GM21447 (cell line): ENCODE measurements around the gene MYDGF.

Experiments used
- ATAC-seq: cut with Tn5 transposase; IDR thresholded peaks from one replicate; pipeline ENCODE4 v1.9.1; 2021; ENCODE audit not compliant: unreplicated experiment

MYDGF gene

DNA sequence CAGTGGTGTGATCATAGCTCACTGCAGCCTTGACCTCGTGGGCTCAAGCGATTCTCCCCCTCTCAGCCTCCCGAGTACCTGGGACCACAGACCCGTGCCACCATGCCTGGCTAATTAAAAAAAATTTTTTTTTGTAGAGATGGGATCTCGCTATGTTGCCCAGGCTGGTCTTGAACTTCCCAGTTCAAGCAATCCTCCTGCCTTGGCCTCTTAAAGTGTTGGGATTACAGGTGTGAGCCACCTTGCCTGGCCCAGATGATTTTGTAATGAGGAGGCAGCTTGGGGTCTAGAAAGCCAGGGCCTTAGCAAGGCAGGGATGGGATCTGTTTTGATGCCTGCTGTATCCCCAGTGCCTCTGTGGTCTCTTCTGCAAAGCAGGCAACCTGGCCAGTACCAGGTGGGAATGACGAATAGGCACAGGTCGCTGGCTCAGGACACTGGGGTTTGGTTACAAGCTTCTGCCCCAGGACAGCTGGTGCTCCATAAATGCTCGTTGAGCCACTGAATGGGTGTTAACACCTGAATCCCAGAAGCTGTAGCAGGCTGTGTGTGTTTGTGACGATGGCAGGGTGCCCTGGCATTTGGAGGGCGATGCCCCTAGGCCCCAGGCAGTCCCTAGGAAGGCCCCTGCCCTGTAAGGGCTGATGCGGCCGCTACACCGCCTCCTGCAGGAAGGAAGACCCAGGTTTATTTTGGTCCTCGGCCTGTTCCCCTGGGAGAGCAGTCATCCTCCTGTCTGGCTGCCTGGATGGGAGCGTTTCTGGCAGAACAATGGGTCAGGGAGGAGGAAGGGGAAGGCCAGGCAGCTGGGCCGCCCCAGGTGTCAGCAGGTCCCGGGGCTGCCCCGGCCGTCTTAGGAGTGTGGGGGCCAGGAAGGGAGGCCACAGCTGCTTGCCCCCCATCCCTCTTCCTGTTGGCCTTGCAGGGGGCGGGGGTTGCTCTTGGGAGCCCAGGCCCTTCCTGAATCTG lies 22.2 kb downstream of the MYDGF start:
- ATAC-seq: no peak

DNA sequence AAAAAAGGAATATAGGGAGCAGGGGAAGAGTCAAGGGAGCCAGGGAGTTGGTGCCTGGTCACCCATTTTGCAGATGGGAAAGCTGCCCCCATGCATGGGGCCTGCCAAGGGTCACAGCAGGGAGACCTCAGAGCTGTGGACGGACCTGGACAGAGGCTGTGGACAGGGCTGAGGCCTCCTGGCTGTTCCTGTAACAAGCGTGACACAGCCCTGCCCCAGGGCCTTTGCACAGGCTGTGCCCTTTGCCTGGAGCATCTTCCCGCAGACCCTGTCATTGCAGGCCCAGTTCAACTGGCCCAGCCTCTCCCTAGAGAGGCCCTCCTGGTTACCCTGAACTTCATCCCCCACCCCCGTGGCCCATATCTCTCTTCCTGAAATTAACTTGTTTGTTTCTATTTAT lies 24.4 kb downstream of the MYDGF start:
- no peak for ATAC-seq

DNA sequence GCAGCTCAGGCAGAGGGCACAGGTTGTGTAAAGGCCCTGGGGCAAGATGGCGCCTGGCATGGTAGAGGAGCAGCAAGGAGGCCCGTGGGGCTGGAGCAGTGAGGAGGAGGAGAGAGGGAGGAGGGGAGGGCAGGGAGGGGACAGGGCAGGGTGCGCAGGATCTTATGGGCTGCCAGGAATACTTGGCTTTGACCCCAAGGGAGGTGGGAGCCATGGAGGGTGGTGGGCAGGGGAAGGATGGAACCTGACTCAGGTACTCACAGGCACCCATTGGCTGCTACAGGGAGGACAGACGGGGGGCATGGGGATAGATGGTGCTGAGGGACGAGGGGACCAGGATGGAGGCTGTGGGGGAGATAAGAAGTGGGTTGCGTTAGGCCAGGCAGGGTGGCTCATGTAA lies 27.5 kb downstream of the MYDGF start:
- no peak for ATAC-seq

DNA sequence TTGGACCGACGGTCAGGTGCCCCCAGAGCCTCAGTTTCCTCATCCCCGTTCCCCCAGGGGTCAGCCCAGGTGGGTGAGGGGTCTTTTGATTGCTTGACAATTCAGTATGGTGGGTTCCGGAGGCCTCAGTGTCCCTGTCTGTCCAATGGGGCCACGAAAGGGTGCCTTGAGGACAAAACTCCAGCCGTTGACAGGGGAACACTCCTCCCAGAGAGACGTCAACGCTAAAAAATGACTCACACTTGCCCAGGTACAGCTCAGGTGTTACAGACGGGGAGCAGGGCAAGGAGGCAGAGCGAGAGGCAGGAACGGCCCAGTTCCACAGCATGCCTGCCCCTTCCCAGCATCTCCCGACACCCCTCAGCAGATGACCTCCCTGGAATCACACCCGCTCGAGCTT lies 29.0 kb downstream of the MYDGF start:
- no peak for ATAC-seq

DNA sequence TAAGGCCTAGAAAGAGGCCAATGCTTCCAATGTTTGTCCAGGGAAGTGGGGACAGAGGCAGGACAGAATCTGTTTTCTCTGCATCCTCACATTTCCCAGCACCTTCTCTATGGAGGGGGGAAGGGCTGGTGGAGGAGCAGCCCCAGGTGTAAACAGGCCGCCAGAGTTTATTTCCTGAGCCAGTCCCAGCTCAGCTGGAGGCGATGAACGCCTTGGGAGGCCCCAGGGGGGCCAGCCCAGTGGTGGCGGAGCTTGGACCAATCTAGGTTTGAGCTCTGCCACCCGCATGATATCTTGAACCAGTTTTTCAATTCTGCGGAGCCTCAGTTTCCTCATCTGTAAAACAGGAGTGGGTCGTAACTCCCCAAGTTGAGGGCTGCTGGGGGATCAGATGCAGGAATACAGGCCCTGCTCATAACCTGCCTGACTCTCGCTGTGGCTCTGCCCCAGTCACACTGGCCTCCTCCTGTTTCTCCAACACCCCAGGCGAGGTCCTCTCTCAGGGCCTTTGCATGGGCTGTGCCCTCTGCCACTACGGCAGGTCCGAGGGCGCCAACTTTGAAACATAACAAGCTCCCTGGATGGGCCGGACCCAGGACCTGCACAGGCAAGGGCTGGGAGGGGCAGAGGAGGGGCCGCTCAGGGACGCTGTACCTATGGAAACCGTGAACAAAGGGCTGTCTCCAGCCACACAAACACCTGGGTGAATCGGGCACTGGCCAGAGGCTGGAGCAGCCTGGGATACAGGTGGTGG lies 29.7 kb downstream of the MYDGF start:
- ATAC-seq: no peak

DNA sequence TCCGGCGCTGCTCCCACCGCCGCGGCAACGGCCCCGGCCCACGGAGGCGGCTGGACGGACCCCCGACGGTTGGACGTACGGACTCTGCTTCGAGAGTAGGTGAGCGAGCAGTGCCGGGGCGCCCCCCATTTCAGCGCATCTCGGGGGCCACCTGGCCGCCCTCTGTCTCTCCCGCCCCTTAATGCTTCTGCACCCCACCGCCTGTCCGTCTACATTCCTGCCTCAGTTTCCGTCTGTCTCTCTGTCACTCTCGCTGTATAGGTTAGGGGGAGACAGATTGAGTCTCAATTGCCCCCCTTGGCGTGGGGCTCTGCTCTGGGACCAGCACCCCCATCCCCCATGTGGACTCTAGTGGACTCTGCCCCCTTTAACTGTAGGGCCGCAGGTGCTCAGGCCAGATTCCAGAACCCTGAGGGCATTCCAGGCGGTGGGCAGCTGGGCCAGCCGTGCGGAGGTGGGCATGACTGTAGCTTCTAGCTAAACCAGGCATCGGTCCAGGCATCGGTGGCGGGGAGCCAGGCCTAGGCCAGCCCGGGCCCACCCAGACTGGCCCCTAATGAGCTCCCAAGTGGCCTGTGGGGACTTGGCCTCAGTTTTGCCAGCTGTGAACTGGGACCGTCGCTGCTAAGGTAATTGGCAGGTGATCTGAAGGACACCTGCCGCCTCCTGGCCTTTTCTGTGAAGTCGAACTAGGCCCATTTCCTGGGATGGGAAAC lies 30.5 kb downstream of the MYDGF start:
- peak; percentile 12 for ATAC-seq

DNA sequence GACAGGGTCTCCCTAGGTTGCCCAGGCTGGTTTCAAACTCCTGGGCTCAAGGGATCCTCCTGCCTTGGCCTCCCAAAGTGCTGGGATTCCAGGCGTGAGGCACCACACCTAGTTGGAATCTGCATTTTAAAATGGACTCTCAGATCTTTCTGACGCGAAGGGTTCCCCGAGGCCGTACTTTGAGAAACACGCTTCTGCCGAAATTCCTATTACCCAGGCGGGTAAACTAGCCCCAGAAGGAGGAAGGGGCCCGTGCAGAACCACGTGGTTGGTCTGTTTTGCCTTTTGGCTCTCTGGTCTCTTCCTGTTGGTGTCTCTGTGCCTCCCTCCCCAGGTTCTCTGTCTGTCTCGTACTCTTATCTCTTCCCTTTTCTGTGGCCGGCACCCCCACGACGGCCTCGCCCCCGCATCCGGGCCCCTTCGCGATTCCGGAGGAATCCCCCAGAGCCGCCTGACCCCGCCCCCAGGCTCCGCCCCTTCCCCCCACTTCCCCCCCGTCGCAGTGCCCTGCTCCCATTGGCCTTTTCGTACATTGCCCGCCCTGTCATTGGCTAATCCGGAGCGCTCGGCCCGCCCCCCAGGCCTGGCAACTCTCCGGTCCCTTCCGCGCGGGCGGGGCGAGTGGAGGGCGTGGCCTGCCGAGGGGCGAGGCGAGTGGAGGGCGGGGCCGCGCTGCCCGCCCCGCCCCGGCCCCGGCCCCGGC lies 31.2 kb downstream of the MYDGF start, which contains the start of gene TNFAIP8L1:
TNFAIP8L1 (plus strand) TSS at position 689 of the 703 bp plus-strand sequence. CDS start 12,354 bp downstream, outside the sequence.
- ATAC-seq: peak; percentile 69

DNA sequence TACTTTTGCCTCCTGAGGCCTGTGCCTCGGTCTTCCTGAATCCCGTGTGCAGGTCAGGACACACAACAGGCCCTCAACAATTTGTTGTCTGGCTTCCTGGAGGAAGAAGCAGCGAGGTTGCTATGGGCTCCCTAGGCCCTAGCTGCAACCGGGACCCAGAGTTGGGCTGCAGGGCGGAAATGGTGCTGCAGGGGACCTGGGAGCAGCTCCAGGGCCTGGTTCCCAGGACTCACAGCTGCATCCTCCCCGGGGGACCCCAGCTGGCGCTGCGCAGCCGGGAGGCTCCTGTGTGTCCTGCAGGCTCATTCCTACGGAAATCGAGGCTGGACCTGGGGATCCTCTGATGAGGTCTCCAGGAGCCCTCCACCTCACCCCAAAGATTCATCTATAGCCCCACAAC lies 31.8 kb downstream of the MYDGF start:
- no peak for ATAC-seq

DNA sequence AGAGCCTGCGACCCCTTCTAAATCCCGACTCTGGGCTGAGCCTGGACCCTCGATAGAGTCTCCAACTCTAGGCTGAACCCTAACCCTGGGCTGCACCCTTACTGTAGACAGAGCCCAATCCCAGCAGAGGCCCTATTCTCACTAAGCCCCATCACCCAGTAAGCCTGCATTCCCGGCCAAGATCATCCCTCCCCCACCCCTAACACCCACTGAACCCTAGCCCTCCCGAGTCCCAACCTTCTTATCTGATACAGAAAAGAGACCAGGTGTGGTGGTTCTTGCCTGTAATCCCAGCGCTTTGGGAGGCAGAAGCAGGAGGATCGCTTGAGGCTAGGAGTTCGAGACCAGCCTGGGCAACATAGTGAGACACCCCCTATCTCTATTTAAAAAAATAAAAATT lies 33.4 kb downstream of the MYDGF start:
- ATAC-seq: no peak

DNA sequence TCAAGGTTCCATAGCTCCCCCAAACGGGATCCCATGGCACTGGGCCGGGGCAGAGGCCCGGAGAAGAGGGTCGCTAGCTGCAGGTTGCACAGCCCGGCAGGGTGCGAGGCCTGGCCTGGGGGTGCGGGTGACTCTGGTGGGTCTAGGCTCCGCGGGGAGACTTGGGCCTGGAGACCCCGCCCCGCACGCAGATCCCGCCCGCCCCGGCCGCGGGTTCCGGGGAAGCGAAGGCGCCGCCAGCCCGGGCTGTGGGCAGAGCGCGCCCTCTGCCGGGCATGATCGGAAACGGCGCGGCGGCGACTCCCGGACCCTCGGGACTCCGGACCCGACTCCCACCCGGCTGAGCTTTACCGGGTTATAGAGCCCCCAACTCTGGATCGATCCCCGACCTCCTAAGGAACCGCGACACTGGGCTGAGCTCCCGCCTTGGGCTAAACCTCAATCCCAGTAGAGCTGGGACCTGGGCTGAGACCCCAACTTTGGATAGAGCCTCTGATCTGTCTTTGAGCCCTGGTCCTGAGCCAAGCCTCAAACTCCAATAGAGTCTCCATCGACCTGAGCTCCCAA lies 33.9 kb downstream of the MYDGF start:
- ATAC-seq: no peak

DNA sequence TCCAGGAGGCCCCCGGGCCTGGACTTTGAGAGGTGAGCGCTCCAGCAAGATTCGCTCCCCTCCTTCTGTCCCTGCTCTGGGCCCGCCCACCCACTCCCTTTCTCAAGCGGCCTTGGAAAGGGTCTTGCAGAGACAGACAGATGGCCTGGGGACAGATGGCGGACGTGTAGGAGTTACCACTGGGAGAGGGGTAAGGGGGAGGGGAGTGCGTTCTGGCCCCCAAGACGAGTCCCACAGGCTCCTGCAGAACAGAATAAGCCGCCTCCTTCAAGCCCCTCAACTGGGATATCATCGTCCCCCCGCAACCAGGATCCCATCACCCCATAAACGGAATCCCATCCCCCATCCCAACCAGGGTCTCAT lies 34.4 kb downstream of the MYDGF start:
- ATAC-seq: no peak

DNA sequence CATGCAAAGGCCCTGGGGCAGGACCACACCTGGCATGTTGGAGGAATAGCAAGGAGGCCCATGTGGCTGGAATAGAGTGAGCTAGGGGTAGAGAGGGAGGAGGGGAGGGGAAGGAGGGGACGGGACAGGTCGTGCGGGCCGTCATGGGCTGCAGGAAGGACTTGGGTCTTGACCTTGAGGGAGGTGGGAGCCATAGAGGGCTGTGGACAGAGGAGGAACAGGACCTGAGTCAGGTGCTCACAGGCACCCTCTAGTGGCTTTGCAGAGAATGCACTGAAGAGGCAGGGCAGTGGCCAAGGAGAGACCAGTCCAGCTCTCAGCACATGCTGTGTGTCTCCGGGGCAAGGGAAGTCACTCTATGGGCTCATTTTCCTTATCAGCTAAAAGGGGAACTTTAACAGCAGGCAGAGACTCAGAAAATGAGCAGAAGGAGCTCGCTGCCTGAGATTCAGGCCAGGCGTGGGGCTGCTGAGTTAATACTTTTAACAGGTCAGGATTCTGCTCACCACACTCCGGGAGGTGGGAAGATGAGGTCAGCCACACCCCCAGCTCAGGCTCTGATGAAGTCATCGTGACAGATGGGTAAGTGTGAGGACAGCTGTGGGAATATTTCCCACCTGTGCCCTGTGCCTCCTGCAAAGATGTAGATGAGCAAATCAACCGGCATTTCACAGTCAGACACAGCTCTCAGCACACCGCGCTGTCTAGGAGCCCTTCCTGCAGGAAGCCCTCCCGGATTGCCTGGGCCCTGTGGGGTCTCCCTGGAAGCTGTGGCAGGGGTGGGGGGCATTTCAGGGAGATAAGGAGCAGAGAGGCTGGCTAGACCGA lies 36.8 kb downstream of the MYDGF start:
- no peak for ATAC-seq

DNA sequence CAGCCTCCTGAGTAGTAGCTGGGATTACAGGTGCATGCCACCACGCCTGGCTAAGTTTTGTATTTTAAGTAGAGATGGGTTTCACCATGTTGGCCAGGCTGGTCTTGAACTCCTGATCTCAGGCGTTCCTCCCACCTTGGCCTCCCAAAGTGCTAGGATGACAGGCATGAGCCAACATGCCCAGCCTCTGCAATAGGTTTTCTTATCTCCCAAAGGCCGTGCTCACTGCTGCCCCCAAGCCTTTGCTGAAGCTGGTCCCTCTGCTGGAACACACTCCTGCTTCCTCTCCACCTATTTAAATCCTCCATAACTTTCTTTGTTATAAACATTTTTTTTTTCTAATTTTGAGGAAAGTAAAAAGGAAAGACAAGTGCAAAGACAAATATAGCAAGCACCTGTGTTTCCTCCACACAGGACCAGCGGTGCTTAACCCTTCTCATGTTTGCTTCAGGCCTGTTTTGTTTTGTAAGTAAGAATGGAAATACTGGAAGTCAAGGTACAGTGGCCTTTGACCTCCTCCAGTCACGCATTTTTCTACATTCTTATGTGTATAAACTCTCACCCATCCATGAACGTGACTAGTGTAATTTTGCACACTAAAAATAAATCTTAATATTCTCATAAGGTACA lies 45.3 kb downstream of the MYDGF start:
- ATAC-seq: no peak

DNA sequence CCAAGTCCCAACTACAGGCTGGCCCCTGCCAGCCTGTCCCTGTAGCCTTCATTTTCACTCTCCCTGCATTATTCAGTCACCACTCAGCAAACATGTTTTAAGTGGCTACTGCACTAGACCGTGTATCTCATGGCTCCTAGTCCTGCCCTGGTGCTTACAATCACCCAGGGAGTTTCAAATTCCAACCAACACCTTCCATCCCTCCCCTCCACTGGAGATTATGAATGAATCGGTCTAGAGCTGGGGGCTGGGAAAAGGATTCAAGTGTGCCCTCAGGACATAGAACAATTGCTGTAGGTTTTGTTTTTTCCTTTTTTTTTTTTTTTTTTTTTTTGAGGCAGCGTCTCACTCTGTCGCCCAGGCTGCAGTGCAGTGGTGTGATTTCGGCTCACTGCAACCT lies 45.8 kb downstream of the MYDGF start:
- no peak for ATAC-seq

DNA sequence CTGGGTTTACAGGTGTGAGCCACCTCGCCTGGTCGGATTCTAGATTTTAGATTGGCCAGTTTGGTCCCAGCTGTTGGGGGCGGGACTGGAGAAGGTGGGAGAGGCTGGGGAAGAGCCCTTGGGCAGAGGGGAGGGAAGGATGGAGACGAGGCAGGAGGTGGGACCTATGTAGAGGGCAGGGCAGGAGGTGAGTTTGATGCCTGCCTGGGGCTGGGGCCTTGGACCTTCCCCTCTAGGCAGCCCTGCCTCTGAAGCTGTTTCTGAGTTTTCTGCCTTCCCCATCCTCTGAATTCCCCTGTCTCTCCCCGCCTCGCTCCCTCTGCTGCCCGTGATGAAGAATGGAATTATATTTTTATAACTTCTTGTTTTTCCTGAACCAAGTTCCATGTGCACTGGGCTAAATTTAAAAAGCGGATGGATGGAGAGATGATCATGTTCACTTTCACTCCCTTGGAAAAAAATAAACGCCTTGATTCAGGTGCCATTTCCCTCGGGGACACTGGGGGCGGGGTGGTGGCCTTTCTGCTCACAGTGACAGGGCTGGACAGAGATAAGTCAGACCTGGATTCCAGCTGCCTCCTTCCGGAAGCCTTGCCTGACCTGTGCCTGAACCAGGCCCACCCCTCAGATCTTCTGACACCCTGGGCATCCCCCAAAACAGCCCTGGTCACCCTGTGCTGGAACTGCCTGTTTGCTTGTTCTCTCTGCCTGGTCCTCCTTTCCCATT lies 47.3 kb downstream of the MYDGF start:
- no peak for ATAC-seq

DNA sequence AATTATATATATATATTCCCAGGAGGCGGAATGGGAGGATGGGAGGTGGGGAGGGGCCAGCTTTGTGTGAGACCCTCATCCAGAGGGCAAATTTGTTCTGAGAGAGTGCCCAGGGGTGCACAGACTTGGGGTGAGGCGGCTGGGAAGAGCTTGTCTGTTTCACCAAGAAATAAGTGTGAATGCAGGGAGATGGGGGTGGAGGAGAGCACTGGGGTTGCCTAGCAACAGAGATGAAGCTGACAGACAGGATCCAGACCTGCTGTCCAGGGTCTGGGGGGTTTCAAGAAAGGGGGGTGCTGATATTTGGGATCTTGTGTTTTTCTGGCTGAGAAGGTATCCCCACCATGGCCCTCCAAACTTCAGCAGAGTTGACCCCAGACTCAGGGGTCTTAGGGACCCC lies 49.5 kb downstream of the MYDGF start:
- no peak for ATAC-seq

DNA sequence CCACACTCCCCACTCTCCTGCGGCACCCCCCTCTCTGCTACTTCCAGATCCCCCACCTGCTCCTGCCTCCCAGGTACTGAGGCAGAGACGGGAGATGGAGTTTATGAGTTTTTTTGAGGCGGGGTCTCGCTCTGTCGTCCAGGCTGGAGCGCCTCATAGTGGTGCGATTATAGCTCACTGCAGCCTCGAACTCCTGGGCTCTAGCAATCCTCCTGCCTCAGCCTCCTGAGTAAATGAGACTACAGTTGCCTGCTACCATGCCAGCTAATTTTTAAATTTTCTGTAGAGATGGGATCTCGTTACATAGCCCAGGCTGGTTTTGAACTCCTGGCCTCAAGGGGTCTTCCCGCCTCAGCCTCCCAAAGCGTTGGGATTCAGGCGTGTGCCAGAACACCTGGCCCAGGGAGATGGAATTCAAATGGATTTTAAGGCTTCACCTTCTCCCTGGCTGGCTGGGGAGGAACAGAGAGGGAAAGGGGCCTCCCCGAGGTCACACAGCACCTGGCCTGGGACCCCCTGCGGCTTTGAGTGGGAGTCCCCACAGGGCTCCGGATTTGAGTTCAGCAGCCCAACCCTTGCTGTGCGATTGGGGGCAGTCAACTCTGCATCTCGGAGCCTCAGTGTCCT lies 50.4 kb downstream of the MYDGF start:
- ATAC-seq: no peak

DNA sequence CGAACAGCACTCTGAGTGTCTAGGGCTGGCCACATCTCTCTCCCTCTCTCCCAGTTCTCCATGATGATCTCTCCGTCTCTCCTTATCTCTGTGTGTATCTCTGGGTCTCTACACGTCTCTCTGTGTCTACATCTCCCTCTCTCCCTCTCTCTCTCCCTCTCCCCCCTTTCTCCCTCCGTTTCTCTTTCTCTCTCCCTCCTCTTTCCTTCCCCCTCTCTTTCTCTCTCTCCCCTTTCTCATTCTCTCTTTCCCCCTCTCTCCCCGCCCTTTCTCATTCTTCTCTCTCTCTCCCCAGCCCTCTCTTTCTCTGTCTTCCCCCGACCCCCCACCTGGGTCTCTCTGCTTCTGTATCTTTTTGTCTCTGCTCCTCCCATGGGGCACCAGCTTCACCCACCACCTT lies 52.1 kb downstream of the MYDGF start:
- no peak for ATAC-seq
